ENCODE results near the gene CYP46A1.

The CYP46A1 gene

GRCh38 chr14:99718811-99719192, 34.7 kb downstream of the CYP46A1 start:
- no peak for TF ChIP-seq CTCF (IDR thresholded peaks at IDR 0.05; ENCODE audit: insufficient read depth, low read depth, low read length, missing control alignments)
- no peak overlapping the region for H3K4me3 ChIP-seq (ENCODE audit: low read depth, low read length)
- peak; percentile 15 for DNase-seq (ENCODE audit: low read depth)

GRCh38 chr14:99720941-99721791, 37.1 kb downstream of the CYP46A1 start:
- DNase-seq (ENCODE audit: low read depth) = no peak
- no peak for TF ChIP-seq CTCF (IDR thresholded peaks at IDR 0.05; ENCODE audit: insufficient read depth, low read depth, low read length, missing control alignments)
- no peak overlapping the region for H3K4me3 ChIP-seq (ENCODE audit: low read depth, low read length)

- no peak overlapping the region for H3K4me3 ChIP-seq (ENCODE audit: low read depth, low read length)
- no peak for TF ChIP-seq CTCF (IDR thresholded peaks at IDR 0.05; ENCODE audit: insufficient read depth, low read depth, low read length, missing control alignments)
- DNase-seq (ENCODE audit: low read depth) = no peak
Observed at GRCh38 chr14:99721792-99722516, 37.9 kb downstream of the CYP46A1 start.

- H3K4me3 ChIP-seq (ENCODE audit: low read depth, low read length) = no peak overlapping the region
- TF ChIP-seq CTCF (IDR thresholded peaks at IDR 0.05; ENCODE audit: insufficient read depth, low read depth, low read length, missing control alignments) = no peak
- DNase-seq (ENCODE audit: low read depth) = no peak
Observed at GRCh38 chr14:99722741-99723140, 38.6 kb downstream of the CYP46A1 start.

GRCh38 chr14:99724196-99724891, 40.2 kb downstream of the CYP46A1 start:
- no peak for TF ChIP-seq CTCF (IDR thresholded peaks at IDR 0.05; ENCODE audit: insufficient read depth, low read depth, low read length, missing control alignments)
- no peak overlapping the region for H3K4me3 ChIP-seq (ENCODE audit: low read depth, low read length)
- no peak for DNase-seq (ENCODE audit: low read depth)

GRCh38 chr14:99724939-99725773, 41.1 kb downstream of the CYP46A1 start:
- no peak overlapping the region for H3K4me3 ChIP-seq (ENCODE audit: low read depth, low read length)
- TF ChIP-seq CTCF (IDR thresholded peaks at IDR 0.05; ENCODE audit: insufficient read depth, low read depth, low read length, missing control alignments) = no peak
- DNase-seq (ENCODE audit: low read depth) = no peak
